Endothelial cell of umbilical vein (primary cell): ENCODE measurements around the gene MMP11. TPM values are rescaled to one million over a fixed set of nuclear protein-coding genes. Genes with fewer than 3 reads are reported as not detected.

Experiments used
- BruUV-seq: library from RNA; stranded (reverse); fragments of 400-500 nt; replicated peaks from 2 replicates; lab custom pipeline; 2021; lab: Mats Ljungman, UMichigan
- CTCF ChIA-PET: fragments of 300-600, 350-600 bp; sonication (Branson Sonifier 250); formaldehyde crosslinking; loops from one replicate; lab custom pipeline; 2021; ENCODE audit warnings: antibody characterized with exemption, inconsistent platforms; lab: Charles Lee
- POLR2A ChIA-PET: fragments of 300-600, 350-600 bp; sonication (Branson Sonifier 250); formaldehyde crosslinking; loops from one replicate; lab custom pipeline; 2021; ENCODE audit warnings: antibody characterized with exemption, inconsistent platforms; lab: Charles Lee
- DNase-seq: peaks from one replicate; pipeline ENCODE4 v3.0.0-alpha.2; 2011; ENCODE audit warnings: low read depth, low spot score
- FAIRE-seq: peaks from 2 replicates; lab custom pipeline; 2011; peaks lifted over from hg19 to GRCh38; lab: Jason Lieb, UNC
- H2AFZ ChIP-seq: 2 replicates; pipeline ENCODE4 v1.6.0; 2012; ENCODE audit warnings: low read depth, low read length, control low read depth, inconsistent platforms
- H3K27ac ChIP-seq: 2 replicates; pipeline ENCODE4 v1.5.1; 2011; ENCODE audit warnings: low read depth, mild to moderate bottlenecking, control low read depth, low read length, moderate library complexity; ENCODE audit not compliant: insufficient read depth
- H3K27me3 ChIP-seq, 2 experiments: 2 replicates each; pipeline versions ENCODE4 v1.6.0 to v1.6.1; 2011; ENCODE audit warnings: low read length in 2 of 2, mixed read lengths in 1 of 2; ENCODE audit not compliant: control insufficient read depth in 2 of 2, insufficient read depth in 2 of 2
- H3K36me3 ChIP-seq, 2 experiments: 2 replicates in 1 of 2; 3 replicates in 1 of 2; pipeline ENCODE4 v1.5.1; 2011; ENCODE audit warnings: low read length in 2 of 2, mild to moderate bottlenecking in 1 of 2, moderate library complexity in 1 of 2; ENCODE audit not compliant: control insufficient read depth in 2 of 2, insufficient read depth in 2 of 2; ENCODE audit errors: extremely low read depth in 1 of 2
- H3K4me1 ChIP-seq: 3 replicates; pipeline ENCODE4 v1.5.1; 2011; ENCODE audit warnings: mild to moderate bottlenecking, low read length; ENCODE audit not compliant: control insufficient read depth, insufficient read depth; ENCODE audit errors: extremely low read depth
- H3K4me2 ChIP-seq: 2 replicates; pipeline ENCODE4 v1.6.1; 2011; ENCODE audit warnings: low read length, control low read depth, mixed read lengths; ENCODE audit not compliant: insufficient read depth
- H3K4me3 ChIP-seq, 3 experiments: fragments of 200-600 bp in 1 of 3; sonication (generic), shearing (Covaris generic) in 1 of 3; replicated peaks in 1 of 3; 2 replicates each; pipeline ENCODE4 v1.5.1; 2011 to 2016; ENCODE audit warnings: control low read depth in 3 of 3, low read length in 3 of 3, mild to moderate bottlenecking in 2 of 3, inconsistent platforms in 1 of 3, low read depth in 1 of 3, moderate library complexity in 1 of 3; ENCODE audit not compliant: insufficient read depth in 1 of 3
- H3K79me2 ChIP-seq: 2 replicates; pipeline ENCODE4 v1.6.0; 2012; ENCODE audit warnings: low read length, inconsistent platforms; ENCODE audit not compliant: control insufficient read depth, insufficient read depth
- H3K9ac ChIP-seq: replicated peaks from 2 replicates; pipeline ENCODE3; 2011; ENCODE audit warnings: low read length, control low read depth; ENCODE audit not compliant: insufficient read depth; ENCODE audit errors: extremely low read depth
- H3K9me1 ChIP-seq: replicated peaks from 3 replicates; pipeline ENCODE4 v1.6.0; 2011; ENCODE audit warnings: mild to moderate bottlenecking, low read length; ENCODE audit not compliant: control insufficient read depth, insufficient read depth; ENCODE audit errors: extremely low read depth
- H3K9me3 ChIP-seq: replicated peaks from 2 replicates; pipeline ENCODE4 v1.5.1; 2012; ENCODE audit warnings: low read length, inconsistent platforms; ENCODE audit not compliant: control insufficient read depth, insufficient read depth
- H4K20me1 ChIP-seq: replicated peaks from 2 replicates; pipeline ENCODE3; 2011; ENCODE audit warnings: mild to moderate bottlenecking, low read length; ENCODE audit not compliant: control insufficient read depth, insufficient read depth; ENCODE audit errors: extremely low read depth
- CTCF ChIP-seq, 2 donors: IDR thresholded peaks; 1 replicate in 1 of 2; 2 replicates in 1 of 2; pipeline ENCODE4 v1.5.1; 2011; ENCODE audit warnings: low read length in 2 of 2, mild to moderate bottlenecking in 2 of 2, moderate library complexity in 2 of 2, control low read depth in 1 of 2, inconsistent platforms in 1 of 2, low read depth in 1 of 2; ENCODE audit not compliant: insufficient read depth in 1 of 2; ENCODE audit errors: extremely low read depth in 1 of 2
- EZH2 ChIP-seq: IDR thresholded peaks from 2 replicates; pipeline ENCODE4 v1.6.1; 2012; ENCODE audit warnings: borderline replicate concordance, low read depth, mild to moderate bottlenecking, moderate library complexity, low read length, inconsistent platforms; ENCODE audit not compliant: severe bottlenecking
- FOS ChIP-seq: IDR thresholded peaks from 2 replicates; pipeline ENCODE4 v1.6.1; 2011; ENCODE audit warnings: mild to moderate bottlenecking, low read length, moderate library complexity, borderline replicate concordance; ENCODE audit not compliant: insufficient read depth
- GATA2 ChIP-seq: IDR thresholded peaks from 2 replicates; pipeline ENCODE4 v1.7.0; 2011; ENCODE audit warnings: low read depth, mild to moderate bottlenecking, moderate library complexity, mixed read lengths, low read length; ENCODE audit not compliant: insufficient read length, insufficient read depth
- JUN ChIP-seq: IDR thresholded peaks from 2 replicates; pipeline ENCODE4 v1.6.1; 2011; ENCODE audit warnings: borderline replicate concordance, low read depth; ENCODE audit not compliant: insufficient read length, insufficient read depth
- MAX ChIP-seq: IDR thresholded peaks from 2 replicates; pipeline ENCODE4 v1.6.1; 2011; ENCODE audit not compliant: insufficient read depth, insufficient read length
- MYC ChIP-seq: IDR thresholded peaks from one replicate; pipeline ENCODE4 v1.6.1; 2011; ENCODE audit warnings: mild to moderate bottlenecking, low read depth, low read length
- POLR2A ChIP-seq: IDR thresholded peaks from 2 replicates; pipeline ENCODE4 v1.6.1; 2012; ENCODE audit warnings: low read depth, mild to moderate bottlenecking, control low read depth, low read length
- POLR2AphosphoS5 ChIP-seq: IDR thresholded peaks from 2 replicates; pipeline ENCODE4 v1.6.1; 2012; ENCODE audit warnings: low read depth, mild to moderate bottlenecking, control low read depth, low read length, moderate library complexity; ENCODE audit not compliant: insufficient read depth
- dilution Hi-C: fragments of 300-500 bp; cut with MboI; formaldehyde crosslinking; loops from one replicate; pipeline ENCODE4 v1.15.0; 2019; ENCODE audit warnings: low sequenced_read_pairs; ENCODE audit not compliant: extremely low pct_ligation_motif_present
- intact Hi-C: fragments of 100-400 bp; cut with micrococcal nuclease; formaldehyde crosslinking; loops from one replicate; pipeline ENCODE4 v1.10.0; 2022
- polyA plus RNA-seq, 4 experiments: library from polyadenylated mRNA; depleted of rRNA in 3 of 4; stranded (reverse) in 3 of 4; unstranded in 1 of 4; fragments of >200 nt; gene quantifications; 2 replicates each; pipeline versions ENCODE4 v1.2.1 to v1.2.3, GENCODE V29; 2011 to 2012; ENCODE audit warnings: missing spikeins in 1 of 4
- total RNA-seq: library from RNA; stranded (reverse); gene quantifications from 2 replicates; pipeline ENCODE4 v1.2.3, GENCODE V29; 2021

The MMP11 gene
- total and polyA plus RNA-seq, 2 donors (not counting 3 experiments of a cell fraction or from before 2014, with no cell fraction given), result 10.3 to 16.9 TPM

GRCh38 chr22:23800297-23801237 lies 27.9 kb downstream of the MMP11 start:
- no peak for DNase-seq
- Histone ChIP-seq H3K9ac (no peak overlapping the region), H3K79me2 (no peaks in the 10 kb centered on the region), H3K9me1 (no peaks in the 10 kb centered on the region), H3K4me1 (no peaks in the 10 kb centered on the region), H3K36me3 (peaks cover 18 to 37% of the 10 kb centered on the region in 2 experiments), H3K9me3 (no peaks in the 10 kb centered on the region), H3K4me3 (no peak overlapping the region), H3K27ac (no peak overlapping the region), H3K4me2 (no peak overlapping the region), H3K27me3 (no peaks in the 10 kb centered on the region), H2AFZ (no peak overlapping the region), H4K20me1 (no peaks in the 10 kb centered on the region)
- intact Hi-C loops (no loop called here), dilution Hi-C loops (no loop called here)
- TF ChIP-seq JUN (no peak), GATA2 (no peak), EZH2 (no peak), FOS (no peak), POLR2AphosphoS5 (no peak), MAX (no peak), POLR2A (no peak), CTCF (IDR thresholded peaks at IDR 0.05; ENCODE audit: extremely low read depth in 1 of 2, insufficient read depth in 1 of 2, low read depth in 1 of 2, low read length in 2 of 2) (no peak), MYC (no peak)
- ChIA-PET POLR2A (no interaction called here), CTCF (interaction anchor here (1.9 kb wide), 1 partner anchor 11 kb away, joined by 6 read pairs; no protein-coding TSS in a partner anchor)
- no TSS peak for BruUV-seq
- no peak for FAIRE-seq
